ENCODE results near the gene NOL11.
"Not testable (repeated sequence)": the region's sequence is repeated elsewhere in the genome, so short reads cannot be mapped to it uniquely, and the experiment has no call there.

NOL11 gene

GRCh38 chr17:67756766-67757165 lies 39.0 kb downstream of the NOL11 start:
- not testable (repeated sequence) for DNase-seq

DNA sequence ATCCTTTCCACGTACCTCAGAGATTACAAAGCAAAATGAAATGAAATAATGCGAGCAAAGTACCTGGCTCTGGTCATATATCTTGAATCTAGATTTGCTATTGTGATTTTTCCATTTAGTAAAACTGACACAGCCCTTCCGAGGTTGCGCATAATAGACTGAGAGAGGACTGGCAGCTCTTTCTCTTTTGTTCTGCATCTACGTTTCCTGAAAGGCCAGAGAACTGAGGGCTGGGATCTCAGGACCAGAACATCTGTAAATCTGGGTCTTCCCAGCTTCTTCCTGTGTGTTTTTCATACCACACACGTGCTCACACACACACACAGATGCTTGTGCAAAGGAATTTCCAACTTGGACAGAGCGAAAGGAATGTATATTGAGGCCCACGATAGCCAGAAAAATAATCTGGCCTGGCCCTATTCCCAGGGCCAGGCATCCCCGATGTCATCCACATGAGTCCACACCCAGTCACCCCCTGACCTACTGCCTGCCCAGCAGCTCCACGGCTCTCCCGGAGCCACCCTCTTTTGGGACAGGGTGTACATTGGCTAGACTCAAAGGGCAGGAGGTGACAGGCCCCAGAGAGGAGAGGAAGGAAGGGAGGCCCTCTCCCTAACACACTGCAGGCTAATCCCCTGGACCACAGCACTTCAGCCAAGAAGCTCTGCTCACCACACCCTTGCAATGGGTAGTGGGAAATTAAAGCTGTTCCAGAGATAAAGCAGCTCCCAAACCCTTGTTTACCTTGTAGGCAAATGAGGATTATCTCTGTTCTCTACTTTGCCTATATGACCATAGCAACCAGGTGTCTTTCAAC lies 41.8 kb downstream of the NOL11 start:
- DNase-seq = peak; percentile 97

DNA sequence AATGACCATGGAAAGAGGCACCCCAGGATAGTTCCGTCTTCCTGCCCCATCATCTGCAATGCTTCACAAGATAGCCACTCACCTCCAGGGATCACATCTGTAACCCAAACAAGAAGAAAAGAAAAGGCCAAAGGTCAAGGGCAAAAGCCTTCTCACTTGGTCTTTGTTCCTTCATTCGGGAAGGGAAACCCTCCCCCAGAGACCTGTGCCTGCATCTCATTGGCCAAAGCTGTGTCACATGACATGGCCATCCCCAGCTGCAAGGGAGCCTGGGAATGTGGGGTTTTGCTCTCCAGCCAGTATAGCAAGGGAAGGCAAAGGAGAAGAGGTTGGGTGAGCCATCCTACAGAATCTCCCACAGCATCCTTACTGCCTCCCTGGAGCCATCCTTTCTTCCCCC lies 47.9 kb downstream of the NOL11 start:
- DNase-seq = no peak

GRCh38 chr17:67769231-67769630 lies 51.5 kb downstream of the NOL11 start:
- no peak for DNase-seq

DNA sequence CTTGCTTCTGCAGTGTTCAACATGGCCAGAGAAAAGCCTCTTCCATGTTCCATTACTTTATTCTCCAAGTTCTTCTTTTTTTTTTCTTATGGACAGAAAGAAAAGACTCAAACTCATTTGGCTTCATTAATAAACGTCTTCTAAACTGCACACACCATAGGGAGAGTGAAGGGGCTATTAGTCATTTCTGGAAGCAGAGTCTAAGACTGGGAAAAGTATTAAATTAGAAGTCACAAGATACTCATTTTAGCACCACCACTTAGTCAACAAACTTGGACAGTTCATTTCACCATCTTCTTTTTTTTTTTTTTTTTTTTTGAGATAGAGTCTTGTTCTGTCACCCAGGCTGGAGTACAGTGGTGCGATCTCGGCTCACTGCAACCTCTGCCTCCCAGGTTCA lies 52.8 kb downstream of the NOL11 start:
- DNase-seq = no peak

DNA sequence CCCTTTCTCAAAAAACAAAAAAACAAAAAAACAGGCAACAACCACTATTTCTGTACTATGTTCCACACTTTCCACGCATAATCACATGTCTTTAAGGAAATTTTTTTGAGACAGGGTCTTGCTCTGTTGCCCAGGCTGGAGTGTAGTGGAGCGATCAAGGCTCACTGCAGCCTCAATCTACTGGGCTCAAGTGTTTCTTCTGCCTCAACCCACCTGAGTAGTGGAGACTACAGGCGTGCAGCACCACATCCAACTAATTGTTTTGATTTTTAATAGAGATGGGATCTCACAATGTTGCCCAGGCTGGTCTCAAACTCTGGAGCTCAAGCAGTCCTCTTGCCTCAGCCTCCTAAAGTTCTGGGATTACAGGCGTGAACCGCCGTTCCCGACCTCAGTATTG lies 54.9 kb downstream of the NOL11 start:
- no peak for DNase-seq

DNA sequence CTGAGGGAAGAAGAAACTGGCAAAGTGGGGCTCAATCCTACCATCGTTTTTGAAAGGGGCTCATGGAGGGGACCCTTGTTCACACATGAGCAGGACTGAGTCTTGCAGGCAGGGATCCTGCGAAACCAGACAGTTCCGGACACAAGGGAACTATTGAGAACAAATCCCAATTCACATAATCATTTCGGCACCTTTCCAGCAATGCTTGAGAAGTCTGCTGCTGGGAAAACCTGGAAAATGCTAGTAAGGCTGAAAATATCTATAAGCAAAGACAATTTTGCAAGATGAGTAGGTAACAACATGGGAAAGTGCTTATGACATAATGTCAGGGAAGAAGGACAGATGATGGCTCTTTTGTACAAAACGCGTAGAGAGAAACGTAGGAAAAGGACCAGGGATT lies 55.5 kb downstream of the NOL11 start:
- DNase-seq = no peak

GRCh38 chr17:67779098-67779672 lies 61.4 kb downstream of the NOL11 start:
- DNase-seq = peak; percentile 36

DNA sequence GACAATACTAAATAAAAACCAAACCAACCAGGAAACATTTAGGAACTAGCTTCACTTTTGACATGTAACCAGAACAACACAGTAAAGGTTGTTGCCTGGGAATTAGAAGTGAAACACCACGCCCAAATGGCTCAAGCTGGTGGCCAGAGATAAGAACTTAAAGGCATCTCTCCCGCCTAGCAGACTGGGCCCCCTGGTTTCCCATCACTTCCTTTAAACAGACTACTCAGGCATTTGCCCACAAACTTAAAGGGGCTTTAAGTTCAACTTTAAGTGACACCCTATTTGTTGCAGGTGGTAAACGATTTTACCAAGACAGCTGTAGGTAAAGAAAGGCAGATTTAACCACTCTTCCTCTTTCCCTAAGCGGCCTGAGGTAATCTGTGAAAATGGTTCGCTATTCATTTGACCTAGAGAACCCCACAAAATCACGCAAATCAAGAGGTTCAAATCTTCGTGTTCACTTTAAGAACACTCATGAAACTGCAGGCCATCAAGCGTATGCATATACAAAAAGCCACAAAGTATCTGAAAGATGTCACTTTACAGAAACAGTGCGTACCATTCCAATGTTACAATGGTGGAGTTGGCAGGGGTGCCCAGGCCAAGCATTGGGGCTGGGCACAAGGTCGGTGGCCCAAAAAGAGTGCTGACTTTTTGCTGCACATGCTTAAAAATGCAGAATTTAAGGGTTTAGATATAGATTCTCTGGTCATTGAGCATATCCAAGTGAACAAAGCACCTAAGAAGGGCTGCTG lies 66.8 kb downstream of the NOL11 start:
- DNase-seq = no peak

GRCh38 chr17:67785122-67785477 lies 67.4 kb downstream of the NOL11 start:
- no peak for DNase-seq

- DNase-seq = no peak
Observed at GRCh38 chr17:67785504-67785903, 67.8 kb downstream of the NOL11 start.
